GM19455 (cell line): Measurements from ENCODE around the gene PITRM1.

Source experiments
- ATAC-seq: cut with Tn5 transposase; IDR thresholded peaks from one replicate; pipeline ENCODE4 v1.9.1; 2021; ENCODE audit not compliant: unreplicated experiment

Gene PITRM1

GRCh38 chr10:3142146-3142875, 30.3 kb downstream of the PITRM1 start:
- no peak for ATAC-seq

DNA sequence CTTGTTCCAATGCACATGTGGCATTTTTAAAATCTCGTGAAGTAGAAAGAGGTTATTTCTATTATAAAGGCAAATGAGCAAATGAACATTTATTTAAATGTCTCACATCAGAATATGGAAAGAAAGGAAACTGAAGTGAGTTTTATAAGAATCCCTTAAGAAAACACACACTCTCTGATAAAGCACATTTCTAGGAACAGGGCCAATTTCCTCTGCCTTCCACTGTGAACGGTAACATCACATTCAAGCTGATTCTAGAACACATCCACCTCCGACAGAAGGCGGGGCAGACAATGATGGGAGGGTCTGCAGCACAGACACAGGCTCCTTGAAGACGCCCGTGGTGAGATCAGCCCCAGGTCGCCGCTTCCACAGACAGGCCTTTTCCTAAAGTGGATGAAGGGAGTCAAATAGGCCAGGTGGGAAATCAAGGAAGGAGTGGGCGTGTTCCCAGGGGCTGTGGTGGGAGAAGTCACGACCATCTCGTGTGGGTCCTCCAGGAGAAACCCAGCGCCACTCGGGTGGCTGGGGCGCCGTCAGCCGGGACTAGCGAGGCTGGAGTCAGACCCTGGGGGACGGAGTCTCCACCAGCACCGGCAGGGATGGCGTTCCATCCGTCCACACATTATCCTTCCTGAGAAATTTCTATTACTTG, 31.1 kb downstream of the PITRM1 start:
- ATAC-seq = no peak

- ATAC-seq = no peak
Measured at GRCh38 chr10:3140280-3140679, 32.3 kb downstream of the PITRM1 start.

DNA sequence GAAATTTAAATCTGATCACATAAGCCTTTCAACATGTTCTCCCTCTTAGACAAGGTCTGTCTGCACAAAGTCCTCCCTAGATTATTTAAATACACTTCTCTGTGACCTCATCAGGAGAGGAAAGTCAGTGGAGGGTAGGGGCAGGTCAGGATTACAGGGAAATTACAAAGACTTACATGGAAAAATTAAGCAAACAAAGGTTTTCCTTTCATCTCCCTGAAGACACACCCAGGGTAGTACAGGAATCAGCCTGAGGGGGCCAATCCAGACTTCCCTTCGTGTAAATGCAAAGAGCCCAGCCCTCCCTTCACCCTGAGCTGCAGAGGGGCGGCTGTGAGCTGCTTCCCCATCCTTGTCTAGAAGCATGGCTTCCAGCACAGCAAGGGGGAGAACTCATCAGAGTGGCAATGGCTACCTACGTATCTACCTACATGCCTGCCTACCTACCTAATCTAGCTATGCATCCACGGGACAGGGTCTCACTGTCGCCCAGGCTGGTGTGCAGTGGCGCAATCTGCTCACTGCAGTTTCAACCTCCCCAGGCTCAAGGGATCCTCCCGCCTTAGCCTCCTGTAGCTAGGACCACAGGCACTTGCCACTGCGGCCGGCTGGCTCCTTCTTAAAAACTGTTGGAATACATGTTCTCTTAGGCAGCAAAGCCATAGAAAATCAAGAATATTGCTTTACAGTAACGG, 33.2 kb downstream of the PITRM1 start:
- no peak for ATAC-seq

DNA sequence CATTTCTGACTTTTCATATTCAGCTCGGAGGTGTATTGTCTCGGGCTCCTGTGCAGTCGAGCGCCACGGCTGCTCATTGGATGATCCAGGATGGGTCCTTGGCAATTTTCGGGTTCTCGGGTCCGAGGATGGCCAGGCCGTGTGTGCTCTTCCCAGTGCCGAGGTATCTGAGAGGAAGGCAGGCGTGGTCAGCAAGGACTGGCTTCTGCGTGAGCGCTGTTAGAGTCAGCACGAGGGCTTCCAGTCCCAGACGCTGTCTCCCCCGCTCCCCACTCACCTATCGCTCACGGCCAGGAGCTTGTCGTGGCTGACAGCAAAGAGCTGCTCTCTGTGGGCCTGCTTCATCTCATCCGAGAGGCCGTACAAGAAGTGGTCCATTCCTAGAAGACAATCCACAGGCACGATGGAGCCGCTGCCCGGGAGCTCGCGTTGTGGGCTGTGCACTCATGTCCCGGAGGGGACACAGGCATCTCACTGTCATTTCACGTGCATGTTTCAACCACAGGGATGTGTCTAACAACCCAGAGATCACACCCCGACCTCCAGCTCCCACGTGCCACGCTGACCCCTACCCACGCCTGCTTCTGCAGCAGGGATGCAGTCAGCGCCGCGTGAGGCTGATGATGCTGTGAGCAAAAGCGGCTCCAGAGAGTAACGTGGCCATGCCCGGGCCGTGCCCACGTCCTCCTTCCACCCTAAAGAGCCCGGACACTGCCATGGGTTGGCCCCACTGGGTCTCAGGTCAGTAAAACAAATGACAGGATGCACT, 34.4 kb downstream of the PITRM1 start:
- ATAC-seq = no peak

GRCh38 chr10:3136763-3137611, 35.6 kb downstream of the PITRM1 start:
- ATAC-seq = no peak

DNA sequence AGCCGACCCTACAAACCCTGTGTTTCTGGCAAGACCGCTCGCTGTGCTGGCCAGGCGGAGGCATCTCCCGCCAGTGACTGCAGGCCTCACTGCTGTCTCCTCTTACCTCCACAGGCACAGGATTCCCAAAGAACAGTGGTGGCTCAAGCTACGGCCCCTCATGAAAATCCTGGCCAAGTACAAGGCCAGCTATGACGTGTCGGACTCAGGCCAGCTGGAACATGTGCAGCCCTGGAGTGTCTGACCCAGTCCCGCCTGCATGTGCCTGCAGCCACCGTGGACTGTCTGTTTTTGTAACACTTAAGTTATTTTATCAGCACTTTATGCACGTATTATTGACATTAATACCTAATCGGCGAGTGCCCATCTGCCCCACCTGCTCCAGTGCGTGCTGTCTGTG, 36.2 kb downstream of the PITRM1 start:
- no peak for ATAC-seq

DNA sequence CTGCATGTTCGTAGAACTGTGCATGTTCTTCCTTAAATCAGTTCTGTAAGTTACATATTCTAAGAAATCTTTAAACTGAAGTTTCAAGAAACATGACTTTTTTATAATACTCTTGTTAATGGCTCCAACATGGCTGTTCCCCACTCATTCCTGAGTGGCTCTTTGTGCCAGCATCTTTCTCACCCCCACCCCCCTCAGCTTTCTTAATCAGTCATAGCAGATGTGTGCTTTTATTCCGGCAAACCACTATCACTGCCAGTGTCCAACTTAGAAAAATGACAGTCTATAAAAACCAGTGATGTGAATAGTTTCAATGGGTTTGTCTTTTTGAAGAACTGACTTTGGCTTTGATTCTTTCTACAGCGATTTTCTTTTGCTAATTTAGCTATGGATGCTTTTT, 37.6 kb downstream of the PITRM1 start:
- ATAC-seq = no peak

- no peak for ATAC-seq
Measured at GRCh38 chr10:3133948-3134347, 38.6 kb downstream of the PITRM1 start.

GRCh38 chr10:3132036-3133025, 40.3 kb downstream of the PITRM1 start:
- no peak for ATAC-seq

DNA sequence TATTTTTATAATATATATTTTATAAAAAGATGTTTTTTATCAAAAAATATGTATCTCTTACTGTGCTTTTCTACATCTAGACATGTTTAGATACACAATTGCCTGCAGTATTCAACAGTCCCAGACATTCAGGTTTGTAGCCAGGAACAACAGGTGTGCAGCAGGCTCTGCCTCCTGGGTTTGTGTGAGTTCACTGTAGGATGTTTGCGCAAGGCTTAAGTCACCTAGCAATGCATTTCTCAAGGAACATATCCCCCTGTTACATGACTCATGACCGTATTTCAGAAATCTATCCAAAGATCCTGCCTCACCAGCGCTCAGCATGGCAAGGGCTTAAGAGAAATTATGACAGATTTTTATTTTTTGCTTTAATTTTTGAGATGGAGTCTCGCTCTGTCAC, 41.5 kb downstream of the PITRM1 start:
- no peak for ATAC-seq

GRCh38 chr10:3129581-3130340, 42.8 kb downstream of the PITRM1 start:
- ATAC-seq = no peak

DNA sequence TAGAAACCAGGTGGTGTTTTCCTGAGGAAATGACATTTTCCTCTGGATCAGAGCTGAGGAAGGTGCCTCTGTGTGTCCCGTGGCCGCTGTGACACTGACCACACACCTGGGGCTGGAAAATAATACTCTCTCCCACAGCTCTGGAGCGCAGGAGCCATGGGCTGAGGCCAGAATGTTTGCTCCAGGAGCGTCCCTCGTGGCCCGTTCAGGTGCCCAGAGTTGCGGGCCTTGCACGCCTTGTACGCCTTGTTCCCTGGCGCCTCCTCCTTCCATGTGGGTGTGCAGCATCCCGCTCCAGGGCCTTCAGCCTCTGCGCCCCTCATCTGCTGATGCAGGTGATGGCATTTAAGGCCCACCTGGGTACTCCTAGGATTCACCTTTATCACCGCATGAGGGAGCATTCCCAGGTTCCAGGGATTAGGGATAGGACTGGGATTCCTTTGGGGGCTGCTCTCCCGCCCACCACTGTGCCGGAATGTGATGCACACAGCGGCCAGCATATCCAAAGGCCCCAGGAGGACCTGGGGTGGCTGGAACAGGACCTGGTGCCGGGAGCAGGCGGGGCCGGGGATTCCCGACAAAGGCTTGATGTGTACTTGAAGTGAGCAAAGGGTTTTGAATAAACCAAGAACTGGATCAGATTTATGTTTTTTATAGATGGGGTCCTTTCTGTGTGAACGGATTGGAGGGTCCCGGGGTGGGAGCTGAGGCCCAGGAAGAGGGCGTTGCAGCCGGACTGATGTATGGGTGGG, 44.0 kb downstream of the PITRM1 start:
- no peak for ATAC-seq

DNA sequence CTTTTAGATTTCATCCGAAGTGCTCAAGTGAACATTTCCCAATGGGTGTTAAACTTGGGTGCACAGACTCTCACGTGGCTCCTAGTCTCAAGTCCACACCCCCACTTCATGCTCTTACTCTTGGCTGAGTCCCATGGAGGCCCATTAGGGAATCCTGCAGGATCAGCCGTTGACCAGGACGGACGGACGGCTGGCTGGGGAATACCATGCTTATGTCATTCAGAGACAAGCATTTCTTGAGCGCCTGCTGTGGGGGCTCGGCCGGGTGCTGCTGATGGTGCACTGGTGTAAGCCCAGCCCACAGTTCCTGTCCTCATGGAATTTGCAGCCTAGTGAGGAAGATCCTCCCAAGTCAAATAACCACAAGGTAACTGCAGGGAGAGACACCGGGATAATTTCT, 44.7 kb downstream of the PITRM1 start:
- ATAC-seq = no peak

GRCh38 chr10:3126741-3127346, 45.7 kb downstream of the PITRM1 start:
- ATAC-seq = no peak

- ATAC-seq = no peak
Measured at GRCh38 chr10:3126249-3126648, 46.3 kb downstream of the PITRM1 start.

- ATAC-seq = no peak
Measured at GRCh38 chr10:3125527-3126170, 46.9 kb downstream of the PITRM1 start.
